Esophagus muscularis mucosa (tissue), 4 donors: ENCODE data around the gene ATP7A. TPM values are rescaled to one million over a fixed set of nuclear protein-coding genes. Genes with fewer than 3 reads are reported as not detected.
"Not testable (repeated sequence)": the region's sequence is repeated elsewhere in the genome, so short reads cannot be mapped to it uniquely, and the experiment has no call there.

Experiments
- DNase-seq: peaks from one replicate; pipeline ENCODE4 v3.0.0-alpha.2; 2017; ENCODE audit errors: extremely low spot score
- H3K27ac ChIP-seq, 4 donors: fragments of 200-600 bp; sonication (generic); replicated peaks in 1 of 4; 1 replicate in 3 of 4; 2 replicates in 1 of 4; pipeline ENCODE4 v1.5.1; 2016 to 2019; ENCODE audit warnings: mild to moderate bottlenecking in 1 of 4
- H3K27me3 ChIP-seq, 4 donors: fragments of 200-600 bp; sonication (generic); one replicate each; pipeline versions ENCODE4 v1.5.1 to v1.6.0; 2016 to 2019
- H3K36me3 ChIP-seq, 4 donors: fragments of 200-600 bp; sonication (generic); one replicate each; pipeline ENCODE4 v1.5.1; 2016 to 2019
- H3K4me1 ChIP-seq, 4 donors: fragments of 200-600 bp; sonication (generic); one replicate each; pipeline ENCODE4 v1.5.1; 2016 to 2019
- H3K4me3 ChIP-seq, 4 donors: fragments of 200-600 bp; sonication (generic); 1 replicate in 2 of 4; 2 replicates in 2 of 4; pipeline ENCODE4 v1.5.1; 2016 to 2019; ENCODE audit warnings: mild to moderate bottlenecking in 4 of 4, moderate library complexity in 1 of 4
- H3K9me3 ChIP-seq, 4 donors: fragments of 200-600 bp; sonication (generic); 1 replicate in 3 of 4; 2 replicates in 1 of 4; pipeline ENCODE4 v1.5.1; 2016 to 2019
- CTCF ChIP-seq, 3 experiments: fragments of 200-600 bp in 2 of 3; fragments of 450-650 bp in 1 of 3; sonication (generic) in 2 of 3; IDR thresholded peaks; one replicate each; pipeline ENCODE4 v1.5.1; 2017 to 2019; ENCODE audit warnings: antibody characterized with exemption in 3 of 3, mild to moderate bottlenecking in 2 of 3, moderate library complexity in 1 of 3
- EP300 ChIP-seq: sonication (generic); formaldehyde crosslinking; IDR thresholded peaks from one replicate; pipeline ENCODE4 v1.6.1; 2017; ENCODE audit warnings: antibody characterized with exemption
- POLR2A ChIP-seq: fragments of 450-650 bp; IDR thresholded peaks from one replicate; pipeline ENCODE4 v1.6.1; 2017; ENCODE audit warnings: antibody characterized with exemption, moderate library complexity, mild to moderate bottlenecking, low read depth
- POLR2AphosphoS5 ChIP-seq, 2 donors: sonication (generic); formaldehyde crosslinking; IDR thresholded peaks; one replicate each; pipeline ENCODE4 v1.6.1; 2017; ENCODE audit warnings: antibody characterized with exemption in 2 of 2
- WGBS: methylation state at CpG from one replicate; pipeline ENCODE4 v1.1.5; 2018; 5-methylcytosine and 5-hydroxymethylcytosine counted together
- intact Hi-C: fragments of 100-400 bp; cut with DNase I; formaldehyde crosslinking; loops from one replicate; pipeline ENCODE4 v1.15.1; 2023
- total RNA-seq, 4 donors: library from RNA; depleted of rRNA; stranded (reverse); fragments of >200 nt; gene quantifications; one replicate each; pipeline versions ENCODE4 v1.1.0 to v1.2.1, GENCODE V29; 2016

The ATP7A gene
- total RNA-seq, 4 donors from 2014 or later = 10.7 to 14.1 (median 12.8) TPM

- no peak overlapping the region for H3K4me3 ChIP-seq
- H3K27ac ChIP-seq = peak overlapping the region; percentile 66 to 72 (median 71)
- H3K4me1 ChIP-seq = peaks cover 0 to 13% (median 8%) of the 10 kb centered on the region in 4 donors
- intact Hi-C loops = no loop called here
- no peaks in the 10 kb centered on the region for H3K27me3 ChIP-seq
- TF ChIP-seq CTCF (IDR thresholded peaks at IDR 0.05) = no peak
- no peak for TF ChIP-seq EP300
- TF ChIP-seq POLR2AphosphoS5 (IDR thresholded peaks at IDR 0.05) = no peak
- TF ChIP-seq POLR2A = no peak
- DNase-seq = no peak
- WGBS = 72% methylated on average over 4 of the region's 4 CpGs
- H3K36me3 ChIP-seq = no peaks in the 10 kb centered on the region
- no peaks in the 10 kb centered on the region for H3K9me3 ChIP-seq
These were observed 153.7 kb downstream of the ATP7A start for GRCh38 chrX:78064152-78064551.

DNA sequence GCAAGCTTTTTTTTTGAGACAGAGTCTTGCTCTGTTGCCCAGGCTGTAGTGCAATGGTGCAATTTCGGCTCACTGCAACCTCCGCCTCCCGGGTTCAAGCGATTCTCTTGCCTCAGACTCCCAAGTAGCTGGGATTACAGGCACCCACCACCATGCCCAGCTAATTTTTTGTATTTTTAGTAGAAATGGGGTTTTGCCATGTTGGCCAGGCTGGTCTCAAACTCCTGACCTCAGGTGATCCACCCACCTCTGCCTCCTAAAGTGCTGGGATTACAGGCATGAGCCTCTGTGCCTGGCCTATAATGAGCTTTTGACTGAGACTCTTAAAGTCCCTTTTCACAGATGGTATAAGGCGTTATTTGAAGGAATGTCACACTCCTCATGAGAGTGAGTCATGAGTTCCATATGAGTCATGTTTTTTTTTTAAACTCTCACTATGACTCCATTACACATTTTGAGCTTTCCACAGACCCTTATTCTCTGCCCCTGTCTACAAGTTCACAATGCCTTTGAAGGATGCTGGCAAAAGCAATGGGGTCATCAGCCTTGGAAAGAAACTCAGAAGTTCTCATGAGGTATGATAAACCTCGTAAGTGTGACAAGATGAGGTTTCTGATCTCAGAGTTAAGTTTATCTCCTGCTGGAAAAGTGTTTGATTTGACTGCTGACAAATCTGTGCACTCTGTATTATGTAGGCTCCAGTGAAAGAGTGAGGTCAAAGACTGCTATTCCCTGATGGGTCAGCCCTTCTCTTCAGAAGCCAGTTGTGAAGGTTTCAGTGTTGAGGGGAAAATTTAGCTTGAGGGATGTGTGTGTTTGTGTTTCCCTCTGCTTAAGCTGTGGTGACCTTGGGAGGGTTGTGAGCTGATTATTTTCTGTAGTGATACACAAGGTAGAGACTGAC, 154.5 kb downstream of the ATP7A start:
- TF ChIP-seq POLR2AphosphoS5 (IDR thresholded peaks at IDR 0.05) = peak; percentile 10 to 83
- H3K36me3 ChIP-seq = not testable (repeated sequence)
- WGBS = 71% methylated on average over 6 of the region's 6 CpGs

DNA sequence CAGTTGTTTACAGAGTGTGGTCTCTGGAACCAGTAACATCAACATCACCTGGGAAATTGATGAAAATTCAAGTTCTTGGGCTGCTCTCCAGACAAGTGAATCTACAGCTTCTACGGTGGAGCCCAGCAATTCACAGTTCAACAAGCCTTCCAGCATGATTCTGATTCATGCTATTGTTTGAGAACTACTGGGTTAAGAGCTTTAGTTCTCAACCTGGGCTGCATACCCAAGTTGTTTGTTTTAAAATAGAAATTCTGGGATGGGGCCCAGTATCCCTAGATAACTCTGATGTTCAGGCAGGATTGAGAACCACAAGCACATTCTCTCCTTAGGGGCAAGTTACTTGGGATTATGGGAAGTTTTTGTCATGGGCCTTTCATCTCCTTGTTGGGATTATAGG, 155.6 kb downstream of the ATP7A start:
- Histone ChIP-seq H3K27me3 (no peaks in the 10 kb centered on the region), H3K9me3 (no peaks in the 10 kb centered on the region), H3K27ac (peak overlapping the region; percentile 66 to 72 (median 71)), H3K4me3 (no peak overlapping the region), H3K36me3 (no peaks in the 10 kb centered on the region), H3K4me1 (peaks cover 0 to 13% (median 8%) of the 10 kb centered on the region in 4 donors)
- TF ChIP-seq CTCF (IDR thresholded peaks at IDR 0.05) = no peak
- no peak for TF ChIP-seq POLR2A
- no peak for TF ChIP-seq POLR2AphosphoS5 (IDR thresholded peaks at IDR 0.05)
- no peak for TF ChIP-seq EP300
- intact Hi-C loops = no loop called here
- 50% methylated on average over 1 of the region's 1 CpG for WGBS
- DNase-seq = no peak

More for the DNA sequence above, 154.5 kb downstream of the ATP7A start:
- H3K9me3 ChIP-seq, H3K27me3 ChIP-seq, intact Hi-C loops, H3K4me3 ChIP-seq, DNase-seq: not testable (repeated sequence)
- Histone ChIP-seq H3K27ac (peak overlapping the region; percentile 66 to 72 (median 71)), H3K4me1 (peaks cover 0 to 13% (median 8%) of the 10 kb centered on the region in 4 donors)

DNA sequence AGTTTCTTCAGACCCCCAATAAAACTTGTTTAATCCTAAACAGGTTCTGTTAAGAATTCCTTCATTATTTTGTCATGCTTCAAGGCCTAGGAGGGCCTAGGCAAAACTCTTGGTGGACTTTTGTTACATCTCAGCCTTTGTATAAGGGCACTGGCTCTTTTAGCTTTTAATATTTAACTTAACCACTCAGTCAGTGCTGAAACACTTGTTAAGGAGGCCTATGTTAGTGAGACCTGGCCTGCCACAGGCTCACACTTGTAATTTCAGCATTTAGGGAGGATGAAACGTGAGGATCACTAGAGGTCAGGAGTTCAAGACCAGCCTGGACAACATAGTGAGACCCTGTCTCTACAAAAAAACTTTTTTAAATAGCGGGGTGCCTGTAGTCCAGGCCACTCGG, 160.8 kb downstream of the ATP7A start:
- intact Hi-C loops = no loop called here
- H3K4me3 ChIP-seq = no peak overlapping the region
- H3K4me1 ChIP-seq = no peaks in the 10 kb centered on the region
- DNase-seq = no peak
- no peaks in the 10 kb centered on the region for H3K36me3 ChIP-seq
- H3K27ac ChIP-seq = no peak overlapping the region
- peaks cover 0 to 8% (median 0%) of the 10 kb centered on the region in 4 donors for H3K9me3 ChIP-seq
- no peaks in the 10 kb centered on the region for H3K27me3 ChIP-seq
- TF ChIP-seq POLR2A = no peak
- TF ChIP-seq POLR2AphosphoS5 (IDR thresholded peaks at IDR 0.05) = no peak
- no peak for TF ChIP-seq CTCF (IDR thresholded peaks at IDR 0.05)
- TF ChIP-seq EP300 = no peak
- 68% methylated on average over 3 of the region's 3 CpGs for WGBS

GRCh38 chrX:78073147-78074077, 162.9 kb downstream of the ATP7A start:
- H3K4me1 ChIP-seq, DNase-seq, H3K27me3 ChIP-seq, H3K9me3 ChIP-seq, H3K36me3 ChIP-seq, H3K4me3 ChIP-seq, H3K27ac ChIP-seq, intact Hi-C loops: not testable (repeated sequence)
- 88% methylated on average over 14 of the region's 14 CpGs for WGBS
